ENCODE results near the gene CCDC92.

DNA sequence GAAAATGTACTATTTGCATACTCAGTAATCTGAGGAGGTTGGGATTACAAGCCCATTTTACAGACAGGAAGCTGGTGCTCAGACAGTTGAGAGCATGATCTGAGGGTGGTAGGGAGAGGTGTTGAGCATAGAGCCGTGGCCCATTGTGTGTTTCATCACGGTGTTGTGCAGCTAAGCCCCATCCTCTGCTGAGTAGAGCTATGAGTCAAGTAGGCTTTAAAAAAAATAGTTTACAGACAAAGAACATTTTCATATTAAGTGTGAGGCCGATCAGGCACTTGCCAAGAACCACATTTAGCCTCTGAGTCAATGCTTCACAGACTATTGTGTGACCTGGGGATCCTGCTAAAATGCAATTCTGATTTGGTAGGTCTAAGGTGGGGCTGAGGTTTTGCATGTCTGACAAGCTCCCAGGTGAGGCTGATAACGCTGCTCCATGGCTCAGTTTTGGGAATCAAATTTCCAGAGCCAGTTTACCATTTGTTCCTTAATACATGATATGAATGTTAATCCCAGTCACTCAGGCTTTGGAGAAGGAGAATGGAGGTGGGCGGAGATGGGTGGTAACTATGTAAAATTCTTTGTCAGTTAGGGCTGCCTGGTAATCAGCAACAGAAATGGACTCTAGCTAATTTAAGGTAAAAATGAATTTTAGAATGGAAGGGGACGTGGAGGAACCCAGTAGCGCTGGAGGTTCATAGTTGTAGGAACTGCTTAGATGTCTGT, 22.6 kb upstream of the CCDC92 start:
- TF ChIP-seq JUN (IDR thresholded peaks at IDR 0.05; ENCODE audit: borderline replicate concordance, insufficient read depth, insufficient read length, low read depth) (no peak), POLR2AphosphoS5 (IDR thresholded peaks at IDR 0.05; ENCODE audit: insufficient read depth, low read depth, low read length) (no peak), MYC (IDR thresholded peaks at IDR 0.05; ENCODE audit: low read depth, low read length) (no peak), EZH2 (IDR thresholded peaks at IDR 0.05; ENCODE audit: borderline replicate concordance, low read depth, low read length, severe bottlenecking) (no peak)
- TF ChIP-seq, protein P1, sequence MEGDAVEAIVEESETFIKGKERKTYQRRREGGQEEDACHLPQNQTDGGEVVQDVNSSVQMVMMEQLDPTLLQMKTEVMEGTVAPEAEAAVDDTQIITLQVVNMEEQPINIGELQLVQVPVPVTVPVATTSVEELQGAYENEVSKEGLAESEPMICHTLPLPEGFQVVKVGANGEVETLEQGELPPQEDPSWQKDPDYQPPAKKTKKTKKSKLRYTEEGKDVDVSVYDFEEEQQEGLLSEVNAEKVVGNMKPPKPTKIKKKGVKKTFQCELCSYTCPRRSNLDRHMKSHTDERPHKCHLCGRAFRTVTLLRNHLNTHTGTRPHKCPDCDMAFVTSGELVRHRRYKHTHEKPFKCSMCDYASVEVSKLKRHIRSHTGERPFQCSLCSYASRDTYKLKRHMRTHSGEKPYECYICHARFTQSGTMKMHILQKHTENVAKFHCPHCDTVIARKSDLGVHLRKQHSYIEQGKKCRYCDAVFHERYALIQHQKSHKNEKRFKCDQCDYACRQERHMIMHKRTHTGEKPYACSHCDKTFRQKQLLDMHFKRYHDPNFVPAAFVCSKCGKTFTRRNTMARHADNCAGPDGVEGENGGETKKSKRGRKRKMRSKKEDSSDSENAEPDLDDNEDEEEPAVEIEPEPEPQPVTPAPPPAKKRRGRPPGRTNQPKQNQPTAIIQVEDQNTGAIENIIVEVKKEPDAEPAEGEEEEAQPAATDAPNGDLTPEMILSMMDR (IDR thresholded peaks at IDR 0.05; ENCODE audit: extremely low read depth in 1 of 2, insufficient read depth in 1 of 2, low read depth in 1 of 2, low read length in 2 of 2) = no peak
